Right ventricle myocardium superior (tissue), 1 donor: ENCODE results near the gene GPR179. TPM values are rescaled to one million over a fixed set of nuclear protein-coding genes. Genes with fewer than 3 reads are reported as not detected.

ENCODE experiments used
- total RNA-seq: library from RNA; stranded (reverse); fragmentation: NEBNext Ultra II Directional; extraction: Animal tissue kit (Norgen Biotek cat#: 25700); gene quantifications from one replicate; pipeline ENCODE4 v1.2.1, GENCODE V29; 2021
- donor health status: DM: no; HTN: yes; CAD: no; lungs with severe emphysema.

The GPR179 gene
- total RNA-seq, 1 donor from 2014 or later = 0.16 TPM

Other genes starting within 250 kb of the GPR179 start
- not detected for gene TBC1D3E, start 216.0 kb downstream of the GPR179 start, total RNA-seq
- not detected for gene TBC1D3, start 151.4 kb downstream of the GPR179 start, total RNA-seq
- gene MRPL45, start 46.8 kb downstream of the GPR179 start, total RNA-seq = 38.0 TPM
- gene SOCS7, start 7.9 kb upstream of the GPR179 start, total RNA-seq = 10.1 TPM
- 58.3 TPM for gene ARHGAP23, start 84.5 kb upstream of the GPR179 start, total RNA-seq